Measurements from ENCODE around the gene WNT5A. TPM values are rescaled to one million over a fixed set of nuclear protein-coding genes. Genes with fewer than 3 reads are reported as not detected.

WNT5A gene
- total and polyA plus RNA-seq, 9 of the 15 experiments (the other 6 are each of a cell fraction or from before 2014, with no cell fraction given) = 0.11 TPM; not detected in 8

- Histone ChIP-seq H3K27ac (ENCODE audit: extremely low read depth, low read depth, low read length) (no peak overlapping the region), H3K9ac (ENCODE audit: insufficient read depth in 1 of 2, low read depth in 2 of 2, low read length in 2 of 2) (no peak overlapping the region), H4K20me1 (replicated peaks; ENCODE audit: control insufficient read depth, insufficient read depth, low read length) (no peaks in the 10 kb centered on the region), H3K36me3 (ENCODE audit: control insufficient read depth, insufficient read depth, low read length) (no peaks in the 10 kb centered on the region), H2AFZ (ENCODE audit: low read depth, low read length) (no peak overlapping the region), H3K79me2 (ENCODE audit: control insufficient read depth, insufficient read depth, low read length) (no peaks in the 10 kb centered on the region), H3K9me3 (replicated peaks; ENCODE audit: control insufficient read depth, insufficient read depth, low read depth, low read length) (no peaks in the 10 kb centered on the region), H3K4me2 (ENCODE audit: insufficient read depth, low read length) (no peak overlapping the region), H3K4me3 (no peak overlapping the region), H3K9me1 (ENCODE audit: control insufficient read depth, insufficient read depth, low read length) (no peaks in the 10 kb centered on the region), H3K27me3 (ENCODE audit: control insufficient read depth in 2 of 2, insufficient read depth in 2 of 2, low read length in 2 of 2) (no peaks in the 10 kb centered on the region), H3K4me1 (replicated peaks in 1 of 2; ENCODE audit: control insufficient read depth in 2 of 2, insufficient read depth in 2 of 2, low read length in 2 of 2) (no peaks in the 10 kb centered on the region)
- TF ChIP-seq XRCC5 (IDR thresholded peaks at IDR 0.05; ENCODE audit: low read depth, low read length) (no peak), ARID1B (IDR thresholded peaks at IDR 0.05) (no peak), BMI1 (IDR thresholded peaks at IDR 0.05; ENCODE audit: low read length) (no peak), PHF8 (IDR thresholded peaks at IDR 0.05; ENCODE audit: borderline replicate concordance, low read length) (no peak), GATAD2B (IDR thresholded peaks at IDR 0.05; ENCODE audit: borderline replicate concordance) (no peak), L3MBTL2 (IDR thresholded peaks at IDR 0.05) (no peak), MTF1 (CRISPR knock-in tag; IDR thresholded peaks at IDR 0.05; ENCODE audit: borderline replicate concordance) (no peak), TCF7 (IDR thresholded peaks at IDR 0.05; ENCODE audit: borderline replicate concordance) (no peak), CHD4 (IDR thresholded peaks at IDR 0.05; ENCODE audit: insufficient read depth, insufficient replicate concordance, low read depth, low read length, poor library complexity, severe bottlenecking) (no peak), FOXP1 (CRISPR knock-in tag; IDR thresholded peaks at IDR 0.05) (no peak), SIN3A (IDR thresholded peaks at IDR 0.05; ENCODE audit: borderline replicate concordance in 2 of 2, control insufficient read depth in 1 of 2, low read depth in 2 of 2, low read length in 2 of 2) (no peak), NFIX (CRISPR knock-in tag; IDR thresholded peaks at IDR 0.05; ENCODE audit: low read depth) (peak; percentile 86), LCOR (CRISPR knock-in tag; IDR thresholded peaks at IDR 0.05) (no peak), NFIC (IDR thresholded peaks at IDR 0.05) (peak; percentile 91), MYBL2 (IDR thresholded peaks at IDR 0.05; ENCODE audit: low read depth) (no peak), MYBL2 (CRISPR knock-in tag; IDR thresholded peaks at IDR 0.05; ENCODE audit: borderline replicate concordance) (no peak)
- TF ChIP-seq, protein P1, sequence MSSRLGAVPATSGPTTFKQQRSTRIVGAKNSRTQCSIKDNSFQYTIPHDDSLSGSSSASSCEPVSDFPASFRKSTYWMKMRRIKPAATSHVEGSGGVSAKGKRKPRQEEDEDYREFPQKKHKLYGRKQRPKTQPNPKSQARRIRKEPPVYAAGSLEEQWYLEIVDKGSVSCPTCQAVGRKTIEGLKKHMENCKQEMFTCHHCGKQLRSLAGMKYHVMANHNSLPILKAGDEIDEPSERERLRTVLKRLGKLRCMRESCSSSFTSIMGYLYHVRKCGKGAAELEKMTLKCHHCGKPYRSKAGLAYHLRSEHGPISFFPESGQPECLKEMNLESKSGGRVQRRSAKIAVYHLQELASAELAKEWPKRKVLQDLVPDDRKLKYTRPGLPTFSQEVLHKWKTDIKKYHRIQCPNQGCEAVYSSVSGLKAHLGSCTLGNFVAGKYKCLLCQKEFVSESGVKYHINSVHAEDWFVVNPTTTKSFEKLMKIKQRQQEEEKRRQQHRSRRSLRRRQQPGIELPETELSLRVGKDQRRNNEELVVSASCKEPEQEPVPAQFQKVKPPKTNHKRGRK (tag; IDR thresholded peaks at IDR 0.05) = no peak
- TF ChIP-seq, protein P2, sequence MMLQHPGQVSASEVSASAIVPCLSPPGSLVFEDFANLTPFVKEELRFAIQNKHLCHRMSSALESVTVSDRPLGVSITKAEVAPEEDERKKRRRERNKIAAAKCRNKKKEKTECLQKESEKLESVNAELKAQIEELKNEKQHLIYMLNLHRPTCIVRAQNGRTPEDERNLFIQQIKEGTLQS (IDR thresholded peaks at IDR 0.05) = no peak
- TF ChIP-seq, protein P2 (CRISPR knock-in tag; conservative IDR thresholded peaks at IDR 0.05) = no peak
- DNase-seq (ENCODE audit: extremely low read depth in 1 of 4, low spot score in 3 of 4) (peak in 1 of 4 experiments; percentile 10), FAIRE-seq (no peak), ATAC-seq (no peak)
- in situ Hi-C loops (cut with MboI) (no loop called here), intact Hi-C loops (cut with micrococcal nuclease) (no loop called here)
- 3% methylated on average over 6 of the region's 6 CpGs for WGBS (ENCODE audit: insufficient coverage, low coverage, missing lambda C conversion rate)
- ChIA-PET POLR2A (no interaction called here), CTCF (ENCODE audit: low intra/inter-chr PET ratio) (no interaction called here)
- BruUV-seq (replicated peaks) = no TSS peak
Observed at GRCh38 chr3:55518451-55518850, 31.3 kb upstream of the WNT5A start.

Data from K562 (cell line).